ENCODE data around the gene BMAL1. TPM values are rescaled to one million over a fixed set of nuclear protein-coding genes. Genes with fewer than 3 reads are reported as not detected.

Gene BMAL1
- total and polyA plus RNA-seq, 2 of the 8 experiments (the other 6 are each of a cell fraction or from before 2014, with no cell fraction given): 6.8 to 6.9 TPM

DNA sequence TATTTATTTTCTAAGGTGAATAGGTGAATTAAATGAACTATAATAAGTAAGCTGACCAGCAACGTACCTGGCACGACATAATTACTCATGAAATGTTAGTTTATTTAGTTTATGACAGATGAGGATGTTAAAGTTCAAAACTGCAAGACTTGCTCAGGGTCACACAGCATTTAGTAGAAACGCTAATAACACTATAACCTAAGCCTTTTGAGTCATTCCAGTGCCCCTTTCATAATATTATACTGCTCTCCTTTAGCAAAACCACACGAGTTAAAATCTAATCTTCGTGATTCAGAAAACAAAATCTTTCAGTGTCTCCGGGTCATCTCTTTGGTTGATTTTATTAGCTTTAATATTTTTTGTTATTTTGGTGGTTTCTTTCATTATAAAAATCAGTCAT, 145.8 kb downstream of the BMAL1 start:
- no peak overlapping the region for H3K27ac ChIP-seq (ENCODE audit: low read depth, low read length)
- no peak overlapping the region for H3K4ac ChIP-seq (replicated peaks; ENCODE audit: insufficient read length, low read depth, low read length)
- H3K14ac ChIP-seq (ENCODE audit: insufficient read length): no peak overlapping the region
- no peak overlapping the region for H3K56ac ChIP-seq (replicated peaks; ENCODE audit: insufficient read length, low read depth, low read length)
- H2AK5ac ChIP-seq (ENCODE audit: low read depth, low read length): no peak overlapping the region
- H3K79me2 ChIP-seq (ENCODE audit: control insufficient read depth in 1 of 2, insufficient read depth in 2 of 2, low read length in 2 of 2): peaks cover 0 to 3% of the 10 kb centered on the region in 2 experiments; a peak in 1 of 4 replicates
- H3K4me2 ChIP-seq (ENCODE audit: insufficient read depth in 1 of 2, low read depth in 2 of 2, low read length in 2 of 2): no peak overlapping the region
- H3K9ac ChIP-seq (replicated peaks in 1 of 4; ENCODE audit: extremely low read depth in 1 of 4, low read depth in 3 of 4, low read length in 3 of 4): no peak overlapping the region
- FAIRE-seq (no peak), DNase-seq (ENCODE audit: low read depth in 1 of 2, low spot score in 2 of 2) (no peak)
- no peak overlapping the region for H2BK12ac ChIP-seq (ENCODE audit: low read depth, low read length)
- POLR2A ChIA-PET (ENCODE audit: partially characterized antibody): no interaction called here
- H2BK20ac ChIP-seq (ENCODE audit: low read length): no peak overlapping the region
- no peaks in the 10 kb centered on the region; a peak in 1 of 8 replicates for H3K36me3 ChIP-seq (ENCODE audit: control insufficient read depth in 2 of 4, insufficient read depth in 4 of 4, low read length in 3 of 4)
- no peak overlapping the region for H3K18ac ChIP-seq (ENCODE audit: extremely low read depth, low read length)
- H4K5ac ChIP-seq (ENCODE audit: insufficient read length, low read depth, low read length): no peak overlapping the region
- H3K23me2 ChIP-seq (ENCODE audit: low read depth, low read length): no peaks in the 10 kb centered on the region
- no peaks in the 10 kb centered on the region for H3K79me1 ChIP-seq (ENCODE audit: low read depth, low read length)
- H3K9me3 ChIP-seq (ENCODE audit: insufficient read depth in 2 of 2, low read depth in 1 of 2, low read length in 1 of 2): peaks cover 2 to 15% of the 10 kb centered on the region in 2 experiments; a peak in 3 of 4 replicates
- H3K4me3 ChIP-seq (ENCODE audit: extremely low read depth in 1 of 4, insufficient read depth in 2 of 4, low read depth in 3 of 4, low read length in 4 of 4): no peak overlapping the region
- H3K23ac ChIP-seq (ENCODE audit: insufficient read length): no peak overlapping the region
- no peak overlapping the region for H2BK120ac ChIP-seq (replicated peaks; ENCODE audit: low read depth, low read length)
- H2BK5ac ChIP-seq (ENCODE audit: low read depth, low read length): no peak overlapping the region
- CTCF ChIA-PET (ENCODE audit: partially characterized antibody): no interaction called here
- no peak overlapping the region for H2BK15ac ChIP-seq (ENCODE audit: low read length)
- no peaks in the 10 kb centered on the region for H3K27me3 ChIP-seq (replicated peaks in 1 of 4; ENCODE audit: control insufficient read depth in 3 of 4, extremely low read depth in 1 of 4, insufficient read depth in 3 of 4, low read length in 3 of 4)
- H2AFZ ChIP-seq (ENCODE audit: low read length): no peak overlapping the region
- H4K20me1 ChIP-seq (replicated peaks in 1 of 2; ENCODE audit: control insufficient read depth in 1 of 2, insufficient read depth in 2 of 2, low read length in 2 of 2): no peaks in the 10 kb centered on the region
- 89% methylated on average over 6 of the region's 6 CpGs; no CpG with 5 or more reads in 1 of the 2 experiments for WGBS, 2 experiments (ENCODE audit: extremely low coverage in 1 of 2, insufficient coverage in 1 of 2, insufficient read length in 1 of 2, insufficient replicate concordance in 2 of 2, low coverage in 1 of 2, low lambda C conversion rate in 2 of 2, missing lambda C conversion rate in 1 of 2)
- H4K8ac ChIP-seq (ENCODE audit: extremely low read depth, insufficient read depth, low read length): no peak overlapping the region
- H3K4me1 ChIP-seq (replicated peaks in 1 of 4; ENCODE audit: control insufficient read depth in 3 of 4, insufficient read depth in 4 of 4, low read length in 3 of 4): no peaks in the 10 kb centered on the region
- no peak overlapping the region for H4K91ac ChIP-seq (replicated peaks; ENCODE audit: insufficient read length, low read length)
- TF ChIP-seq YY1 (IDR thresholded peaks at IDR 0.05; ENCODE audit: low read depth, low read length): no peak
- no peak for TF ChIP-seq BRCA1 (IDR thresholded peaks at IDR 0.05; ENCODE audit: low read depth, low read length)
- no peak for TF ChIP-seq CTBP2 (IDR thresholded peaks at IDR 0.05; ENCODE audit: borderline replicate concordance, insufficient read depth, insufficient read length, low read length)
- no peak for TF ChIP-seq CHD1 (IDR thresholded peaks at IDR 0.05; ENCODE audit: low read depth, low read length)
- no peak for TF ChIP-seq SP4 (IDR thresholded peaks at IDR 0.05; ENCODE audit: low read length)
- TF ChIP-seq, protein P1, sequence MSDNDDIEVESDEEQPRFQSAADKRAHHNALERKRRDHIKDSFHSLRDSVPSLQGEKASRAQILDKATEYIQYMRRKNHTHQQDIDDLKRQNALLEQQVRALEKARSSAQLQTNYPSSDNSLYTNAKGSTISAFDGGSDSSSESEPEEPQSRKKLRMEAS (IDR thresholded peaks at IDR 0.05): no peak
- TF ChIP-seq, protein P2, sequence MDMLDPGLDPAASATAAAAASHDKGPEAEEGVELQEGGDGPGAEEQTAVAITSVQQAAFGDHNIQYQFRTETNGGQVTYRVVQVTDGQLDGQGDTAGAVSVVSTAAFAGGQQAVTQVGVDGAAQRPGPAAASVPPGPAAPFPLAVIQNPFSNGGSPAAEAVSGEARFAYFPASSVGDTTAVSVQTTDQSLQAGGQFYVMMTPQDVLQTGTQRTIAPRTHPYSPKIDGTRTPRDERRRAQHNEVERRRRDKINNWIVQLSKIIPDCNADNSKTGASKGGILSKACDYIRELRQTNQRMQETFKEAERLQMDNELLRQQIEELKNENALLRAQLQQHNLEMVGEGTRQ (IDR thresholded peaks at IDR 0.05; ENCODE audit: low read length): no peak
- no peak for TF ChIP-seq RNF2 (IDR thresholded peaks at IDR 0.05; ENCODE audit: borderline replicate concordance, low read depth, low read length, missing control alignments, poor library complexity, severe bottlenecking)
- no peak for TF ChIP-seq CREB1 (IDR thresholded peaks at IDR 0.05)
- no peak for TF ChIP-seq PHF8 (conservative IDR thresholded peaks at IDR 0.05; ENCODE audit: low read depth, low read length)
- no peak for TF ChIP-seq RXRA (IDR thresholded peaks at IDR 0.05; ENCODE audit: insufficient read depth, low read depth, low read length)
- no peak for TF ChIP-seq TCF12 (IDR thresholded peaks at IDR 0.05; ENCODE audit: low read depth, low read length)
- TF ChIP-seq CHD2 (IDR thresholded peaks at IDR 0.05; ENCODE audit: low read length): no peak
- TF ChIP-seq KDM4A (IDR thresholded peaks at IDR 0.05; ENCODE audit: low read depth, low read length, severe bottlenecking): no peak

Data from H1 (cell line).